ENCODE results near the gene SMIM8. TPM values are rescaled to one million over a fixed set of nuclear protein-coding genes. Genes with fewer than 3 reads are reported as not detected.

SMIM8 gene
- total RNA-seq (2022; extraction: Qiagen RNA extraction; ENCODE audit: low read depth) = 1.7 to 3.8 TPM (median 3.5 TPM) in 5 replicates

DNA sequence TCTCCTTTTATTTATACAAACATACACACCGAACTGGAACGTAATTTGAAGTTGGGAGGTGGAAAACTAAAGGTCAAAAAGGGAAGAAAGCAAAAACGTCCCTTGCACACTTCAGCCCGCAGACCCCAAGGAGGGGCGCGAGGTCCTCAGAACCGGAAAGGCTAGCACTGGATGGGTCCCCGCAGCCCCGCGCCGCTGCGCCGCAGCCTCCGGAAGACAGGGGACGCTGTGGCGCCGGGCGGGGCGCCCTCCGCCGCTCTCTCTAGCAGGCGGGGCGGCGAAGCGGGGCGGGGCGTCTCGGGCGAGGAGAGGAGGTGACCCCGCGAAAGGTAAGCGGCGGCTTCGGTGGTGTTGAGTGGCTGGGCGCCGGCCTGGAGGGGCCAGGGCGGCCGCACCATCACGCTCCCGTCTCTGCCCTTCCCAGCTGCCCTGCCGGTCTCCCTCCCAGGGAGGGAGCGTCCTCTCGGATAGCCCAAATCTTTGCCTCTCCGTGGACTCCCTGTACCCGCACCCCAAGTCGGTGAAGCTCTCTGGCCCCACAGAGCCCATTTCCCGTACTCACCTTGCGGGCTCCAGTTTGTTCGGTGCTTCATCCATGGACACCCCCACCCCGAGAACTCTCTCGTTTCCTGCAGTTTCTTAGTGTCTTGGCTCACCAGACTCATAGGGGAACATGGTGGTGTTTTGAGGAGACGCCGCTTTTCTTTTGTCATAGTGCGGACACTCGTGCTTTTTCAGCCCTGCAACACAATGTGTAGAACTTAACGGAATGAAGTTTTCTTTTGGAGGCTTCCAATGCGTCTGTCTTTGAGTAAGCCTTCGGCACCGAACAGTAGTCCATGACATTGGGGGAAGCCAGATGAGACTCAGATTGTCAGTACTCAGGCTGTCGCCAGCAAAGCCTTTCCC, at the start of gene SMIM8:
TSS of gene SMIM8 (plus strand) at position 285 of the 909 bp plus-strand sequence. CDS start 14,444 bp downstream, outside the sequence.

DNA sequence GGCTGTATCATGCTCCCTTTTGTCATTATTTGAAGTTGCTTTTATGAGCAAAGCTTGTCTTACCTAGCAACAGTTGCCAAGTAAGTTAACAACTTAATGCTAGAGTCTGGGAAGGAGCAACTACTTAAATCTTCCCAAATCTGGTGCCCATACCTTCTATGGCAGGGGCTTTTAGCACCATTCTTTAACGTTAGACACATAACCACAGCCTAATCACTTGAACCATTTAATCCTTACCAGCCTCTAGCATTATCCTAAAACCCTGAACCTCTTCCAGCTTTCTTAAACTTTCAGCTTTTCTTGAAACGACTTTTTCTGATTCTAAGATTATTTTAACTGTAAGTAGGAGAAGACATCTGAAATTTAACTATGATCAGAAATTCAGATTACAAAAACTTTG, 22.3 kb downstream of the SMIM8 start, which contains the start of gene C6orf163:
TSS of gene C6orf163 (plus strand) at position 83 of the 400 bp plus-strand sequence. CDS start at position 370, 287 bp downstream.

Other genes starting within 250 kb of the SMIM8 start
- gene CGA, start 227.5 kb upstream of the SMIM8 start, total RNA-seq (2022; extraction: Qiagen RNA extraction; ENCODE audit: low read depth) = 0.19 to 0.20 TPM (median 0.19 TPM) in 3 of 5 replicates, not detected in the others
- 2.5 to 4.9 TPM (median 4.4 TPM) in 5 replicates for gene ZNF292, start 167.0 kb upstream of the SMIM8 start, total RNA-seq (2022; extraction: Qiagen RNA extraction; ENCODE audit: low read depth)
- not detected in 5 replicates for gene GJB7, start 6.7 kb downstream of the SMIM8 start, total RNA-seq (2022; extraction: Qiagen RNA extraction; ENCODE audit: low read depth)
- gene C6orf163, start 22.2 kb downstream of the SMIM8 start, total RNA-seq (2022; extraction: Qiagen RNA extraction; ENCODE audit: low read depth) = 0.15 to 0.19 TPM (median 0.17 TPM) in 3 of 5 replicates, not detected in the others
- 0.47 to 0.93 TPM (median 0.56 TPM) in 5 replicates for gene CFAP206, start 85.4 kb downstream of the SMIM8 start, total RNA-seq (2022; extraction: Qiagen RNA extraction; ENCODE audit: low read depth)
- gene SLC35A1, start 150.4 kb downstream of the SMIM8 start, total RNA-seq (2022; extraction: Qiagen RNA extraction; ENCODE audit: low read depth) = 7.2 to 12.5 TPM (median 10.8 TPM) in 5 replicates